NCI-H748 (cell line): ENCODE measurements around the gene ZMIZ1.
"Not testable (repeated sequence)": the region's sequence is repeated elsewhere in the genome, so short reads cannot be mapped to it uniquely, and the experiment has no call there.

ENCODE experiments used
- DNase-seq: peaks from one replicate; lab custom pipeline; 2025; ENCODE audit not compliant: unreplicated experiment; lab: John Stamatoyannopoulos, UW

ZMIZ1 gene

DNA sequence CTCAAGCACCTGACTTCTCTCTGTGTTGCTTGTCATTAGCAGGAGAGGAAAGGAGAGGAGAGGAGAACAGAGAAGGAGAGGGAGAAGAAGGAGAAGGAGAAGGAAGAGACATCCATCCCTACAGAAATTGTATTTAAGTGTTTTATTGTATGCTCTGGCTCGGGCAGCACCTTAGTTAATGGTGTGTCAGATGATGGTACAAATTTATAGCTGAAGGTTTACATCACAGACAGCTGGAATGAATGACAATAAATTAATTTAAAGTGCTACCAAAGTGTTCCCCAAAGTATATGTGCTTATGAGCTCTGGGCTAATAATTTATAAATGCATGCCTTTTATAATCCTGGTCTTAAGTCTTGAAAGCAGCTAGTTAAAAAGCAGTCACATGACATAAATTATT is 38.1 kb upstream of the ZMIZ1 start:
- no peak for DNase-seq

DNA sequence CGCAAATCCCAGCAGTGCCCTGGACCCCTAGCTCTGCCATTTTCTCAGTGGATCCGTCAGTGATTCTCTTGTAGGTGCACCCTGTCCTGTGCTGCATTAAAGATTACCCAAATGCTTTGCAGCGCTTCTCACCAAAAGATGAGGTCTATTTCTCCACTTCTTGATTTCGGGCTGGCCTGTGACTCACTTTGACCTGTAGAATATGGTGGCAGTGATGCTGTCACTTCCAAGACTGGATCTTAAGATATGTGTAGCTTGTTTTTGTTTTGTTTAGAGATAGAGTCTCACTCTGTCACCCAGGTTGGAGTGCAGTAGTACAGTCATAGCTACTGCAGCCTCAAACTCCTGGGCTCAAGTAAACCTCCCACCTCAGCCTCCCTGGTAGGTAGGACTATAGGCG is 37.0 kb upstream of the ZMIZ1 start:
- DNase-seq: no peak

DNA sequence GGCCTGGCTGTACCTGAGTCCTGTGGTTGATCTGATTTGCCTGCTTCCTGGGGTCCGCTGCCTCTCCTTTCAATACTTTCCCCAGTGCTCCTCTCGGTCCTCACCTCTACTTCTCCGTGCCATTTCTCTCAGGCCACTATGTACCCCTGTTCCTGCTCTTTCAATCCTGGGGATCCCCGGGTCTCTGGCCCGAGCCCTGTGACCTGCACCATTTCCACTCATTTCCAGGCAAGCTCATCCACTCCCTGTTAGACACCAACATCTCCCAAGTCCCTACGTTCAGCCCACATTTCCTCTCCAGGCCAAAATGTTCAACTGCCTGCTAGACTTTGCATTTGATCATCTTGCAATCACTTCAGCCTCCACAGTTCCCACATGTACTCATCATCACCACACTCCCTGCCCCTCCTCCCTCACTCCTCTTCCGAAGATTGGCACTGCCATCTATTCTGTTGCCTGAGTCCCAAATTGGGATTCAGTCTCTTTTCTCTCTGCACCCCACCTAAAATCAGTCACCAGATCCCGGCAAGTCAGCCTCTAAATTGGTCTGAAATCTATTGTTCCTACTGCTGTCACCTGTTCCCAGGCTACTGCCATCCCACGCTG is 34.4 kb upstream of the ZMIZ1 start:
- DNase-seq: no peak

DNA sequence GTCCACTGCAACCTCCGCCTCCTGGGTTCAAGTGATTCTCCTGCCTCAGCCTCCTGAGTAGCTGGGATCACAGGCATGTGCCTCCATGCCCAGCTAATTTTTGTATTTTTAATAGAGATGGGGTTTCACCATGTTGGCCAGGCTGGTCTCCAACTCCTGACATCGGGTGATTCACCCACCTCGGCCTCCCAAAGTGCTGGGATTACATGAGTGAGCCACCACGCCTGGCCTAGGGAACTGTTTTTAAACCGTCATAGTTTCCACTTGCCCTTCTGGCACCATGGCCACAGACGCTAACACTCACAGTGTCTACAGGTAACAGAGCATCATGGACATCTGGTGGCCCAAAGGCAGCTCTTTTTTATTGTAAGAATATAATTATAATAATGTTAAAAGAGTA is 32.4 kb upstream of the ZMIZ1 start:
- not testable (repeated sequence) for DNase-seq

DNA sequence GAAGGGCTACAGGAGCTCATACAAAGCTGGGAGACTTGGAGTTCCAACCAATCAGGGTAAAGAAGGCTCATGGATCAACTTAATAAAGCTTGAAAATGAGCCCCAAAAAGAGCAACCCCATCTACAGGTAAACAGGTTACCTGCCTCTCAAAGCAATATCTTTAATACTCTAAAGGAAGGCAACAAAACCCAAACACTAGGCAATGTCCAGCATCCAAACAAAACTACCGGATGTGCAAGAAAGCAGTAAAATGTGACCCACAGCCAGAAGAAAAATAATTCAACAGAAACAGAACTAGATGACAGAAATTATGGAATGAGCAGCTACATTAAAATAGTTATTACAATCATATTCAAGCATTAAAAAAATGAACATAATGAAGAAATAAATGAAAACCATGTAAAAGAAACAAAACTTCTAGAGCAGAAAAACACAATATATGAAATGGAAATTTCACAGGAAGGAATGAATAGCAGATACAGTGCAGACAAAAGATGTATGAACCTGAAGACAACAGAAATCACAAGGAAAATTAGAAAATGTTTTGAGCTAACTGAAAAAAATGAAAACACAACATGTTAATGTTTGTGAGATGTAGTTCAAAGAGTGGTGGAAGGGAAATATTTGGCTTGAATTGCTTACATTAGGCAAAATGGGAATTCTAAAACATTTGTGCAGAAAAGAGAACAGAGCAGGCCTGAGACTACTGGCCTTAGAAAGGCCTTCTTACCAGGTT is 30.5 kb upstream of the ZMIZ1 start:
- DNase-seq: no peak

DNA sequence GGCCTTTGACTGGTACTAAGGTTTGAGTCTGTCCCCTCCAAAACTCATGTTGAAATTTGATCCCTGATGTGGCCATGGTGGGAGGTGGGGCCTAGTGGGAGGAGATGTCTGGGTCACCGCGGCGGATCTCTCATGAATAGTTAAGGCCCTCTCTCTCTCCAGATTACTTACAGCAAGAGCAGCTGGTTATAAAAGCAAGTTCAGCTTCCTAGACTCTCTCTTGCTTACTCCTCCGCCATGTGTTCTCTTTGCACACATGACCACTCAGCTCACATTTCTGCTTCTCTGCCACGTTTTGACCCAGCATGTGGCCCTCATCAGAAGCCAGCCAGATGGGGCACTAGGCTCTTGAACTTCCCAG is 29.9 kb upstream of the ZMIZ1 start:
- peak; percentile 16 for DNase-seq

DNA sequence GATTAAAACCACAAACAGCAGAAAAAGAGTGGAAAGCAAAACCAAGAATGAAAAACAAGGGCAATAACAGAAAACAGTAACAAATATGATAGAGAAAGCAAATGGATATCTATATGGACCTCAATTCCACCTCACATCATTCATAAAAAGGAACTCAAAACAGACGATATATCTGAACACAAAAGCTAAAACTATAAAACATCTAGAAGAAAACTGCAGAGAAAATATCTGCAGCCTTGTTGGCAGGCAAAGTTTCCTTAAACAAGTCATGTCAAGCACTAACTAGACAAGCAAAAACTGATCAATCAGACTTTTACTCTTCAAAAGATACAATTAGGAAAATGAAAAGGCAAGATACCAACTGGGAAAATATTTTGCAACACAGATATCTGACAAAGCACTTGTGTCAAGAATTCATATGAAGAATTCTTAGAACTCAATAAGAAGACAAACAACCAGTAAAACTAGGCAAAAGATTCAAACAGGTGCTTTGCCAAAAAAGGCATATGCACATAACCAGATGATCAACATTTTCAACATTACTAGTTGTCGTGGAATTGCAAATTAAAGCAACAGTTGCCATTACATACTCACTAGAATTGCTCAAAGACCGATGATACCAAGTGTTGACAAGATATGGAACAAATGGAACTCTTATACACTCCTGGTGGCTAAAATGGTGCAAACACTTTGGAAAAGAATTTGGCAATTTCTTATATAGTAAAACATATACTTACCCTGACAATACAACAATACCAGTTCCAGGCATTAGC is 25.9 kb upstream of the ZMIZ1 start:
- DNase-seq: no peak

DNA sequence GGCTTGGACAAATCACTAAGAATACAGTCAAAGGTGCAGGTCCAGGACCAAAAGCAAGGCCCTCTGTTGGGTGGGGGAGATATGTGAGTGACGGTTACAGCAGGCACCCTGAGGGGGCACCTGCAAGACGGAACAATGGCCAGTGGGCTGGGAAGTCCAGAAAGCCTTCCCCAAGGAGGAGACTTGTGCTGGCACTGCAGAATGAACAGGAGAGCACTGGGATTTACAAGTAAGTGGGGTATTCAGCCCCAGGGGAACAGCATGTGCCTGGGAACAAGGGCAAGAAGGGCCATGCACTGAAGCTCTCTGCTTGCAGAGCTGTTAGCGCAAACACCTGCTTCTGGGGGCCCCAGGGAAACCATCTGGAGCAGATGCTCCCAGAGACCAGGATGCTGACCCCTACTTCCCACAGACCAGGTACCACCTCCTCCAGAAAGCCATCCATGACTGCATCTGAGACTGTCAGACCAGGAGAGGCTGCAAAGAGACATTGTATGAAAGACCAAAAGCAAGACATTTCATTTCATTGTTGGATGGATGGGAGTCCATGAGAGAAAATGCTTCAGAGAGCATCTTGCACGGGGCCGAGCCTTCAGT is 24.6 kb upstream of the ZMIZ1 start:
- DNase-seq: no peak

DNA sequence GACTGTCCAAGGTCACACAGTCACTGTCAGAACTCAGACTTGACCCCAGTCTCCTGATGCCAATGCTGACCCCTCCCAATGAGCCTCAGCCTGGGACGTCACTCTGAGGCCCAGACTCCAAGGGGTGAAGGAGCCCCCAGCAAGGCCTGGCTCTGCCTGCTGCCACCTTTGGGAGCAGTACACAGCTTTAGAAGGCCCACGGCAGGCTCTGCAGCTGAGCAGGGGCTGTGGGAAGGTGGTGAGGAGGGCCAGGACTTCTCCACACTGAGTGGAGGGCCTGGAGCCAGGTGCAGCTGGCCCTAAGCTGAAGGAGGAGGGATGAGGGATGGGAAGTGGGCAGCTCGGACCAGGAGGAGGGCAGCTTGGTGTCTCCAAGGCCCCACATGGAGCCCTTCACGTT is 23.9 kb upstream of the ZMIZ1 start:
- no peak for DNase-seq

DNA sequence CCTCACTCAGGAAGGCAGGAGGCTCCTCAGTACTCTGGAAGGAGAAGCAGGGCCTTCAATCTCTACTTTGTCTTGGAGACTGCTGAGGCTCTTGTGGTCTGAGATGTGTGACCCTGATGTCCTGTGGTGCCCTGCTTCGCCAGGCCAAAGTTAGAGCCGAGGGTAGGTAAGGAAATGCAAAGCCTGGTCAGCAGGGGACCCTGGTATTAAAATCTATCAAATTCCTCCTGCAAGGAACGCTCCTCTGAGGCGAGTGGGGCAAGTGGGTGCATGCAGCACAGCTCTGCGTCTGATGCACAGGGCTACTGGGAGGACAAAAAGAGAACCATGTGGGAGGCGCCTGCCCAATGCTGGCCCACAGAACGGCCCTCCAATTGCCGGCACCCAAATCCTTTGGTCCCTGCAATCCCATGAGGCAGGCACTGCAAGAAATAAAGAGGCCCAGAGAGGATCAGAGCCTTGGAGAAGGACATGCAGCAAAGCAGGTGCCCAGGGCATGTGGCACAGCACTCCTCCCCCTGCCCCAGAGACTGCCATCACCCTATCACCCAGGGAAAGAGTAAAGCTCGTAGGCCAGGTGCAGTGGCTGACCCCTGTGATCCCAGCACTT is 23.1 kb upstream of the ZMIZ1 start:
- no peak for DNase-seq

DNA sequence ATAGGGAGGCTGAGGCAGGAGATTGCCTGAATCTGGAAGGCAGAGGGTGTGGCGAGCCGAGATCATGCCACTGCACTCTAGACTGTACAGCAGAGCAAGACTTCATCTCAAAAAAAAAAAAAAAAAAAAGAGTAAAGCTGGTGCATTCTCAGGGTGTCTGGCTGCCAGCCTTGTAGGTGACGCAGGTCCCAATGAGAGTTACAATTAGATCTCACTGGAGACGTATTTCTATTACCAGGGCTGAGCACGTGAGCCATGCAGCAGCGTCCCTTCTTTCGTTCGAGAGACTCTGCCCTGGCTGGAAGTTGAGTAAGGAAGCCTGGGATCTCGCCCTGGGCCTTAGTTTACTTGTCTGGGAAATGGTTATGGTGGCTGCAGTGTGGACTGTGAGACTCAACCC is 22.4 kb upstream of the ZMIZ1 start:
- no peak for DNase-seq

DNA sequence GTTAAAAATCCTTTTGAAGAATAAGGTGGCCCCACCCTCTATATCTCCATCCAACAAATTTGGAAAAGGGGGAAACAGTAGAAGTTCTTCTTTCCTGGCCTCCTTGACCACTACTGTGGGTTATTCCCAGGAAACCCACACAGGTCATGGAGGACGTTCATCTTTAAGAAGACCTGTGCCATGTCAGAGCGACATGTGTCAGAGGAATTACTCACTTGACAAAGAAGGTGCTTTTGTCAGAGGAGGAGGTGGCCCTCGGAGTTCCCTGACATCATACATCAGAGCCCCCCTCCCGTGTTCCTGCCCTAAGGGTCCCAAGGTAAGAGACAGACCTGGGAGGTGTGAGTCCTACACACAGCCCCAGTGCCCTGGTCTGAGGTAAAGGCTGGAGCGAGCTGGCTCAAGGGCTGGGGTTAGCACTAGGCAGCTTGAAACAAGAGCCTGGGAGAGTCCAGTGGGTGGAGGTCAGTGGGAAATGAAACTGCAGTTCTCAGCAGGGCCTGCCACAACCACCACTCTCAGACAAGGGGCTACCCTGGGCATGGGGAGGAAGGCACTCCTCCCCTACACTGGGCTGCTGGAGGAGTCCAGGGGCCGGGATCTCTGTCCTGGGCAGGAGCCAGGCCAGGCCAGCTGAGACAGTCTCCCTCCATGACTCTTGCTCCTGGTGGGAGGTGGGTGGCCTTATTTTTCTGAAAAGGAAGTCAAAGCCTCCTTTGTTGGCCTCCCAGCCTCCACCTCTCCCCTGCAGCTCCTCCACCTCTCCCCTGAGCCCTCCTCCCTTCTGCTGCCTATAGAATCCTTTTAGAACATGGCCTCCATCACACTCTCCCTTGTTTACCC is 21.8 kb upstream of the ZMIZ1 start:
- DNase-seq: no peak

DNA sequence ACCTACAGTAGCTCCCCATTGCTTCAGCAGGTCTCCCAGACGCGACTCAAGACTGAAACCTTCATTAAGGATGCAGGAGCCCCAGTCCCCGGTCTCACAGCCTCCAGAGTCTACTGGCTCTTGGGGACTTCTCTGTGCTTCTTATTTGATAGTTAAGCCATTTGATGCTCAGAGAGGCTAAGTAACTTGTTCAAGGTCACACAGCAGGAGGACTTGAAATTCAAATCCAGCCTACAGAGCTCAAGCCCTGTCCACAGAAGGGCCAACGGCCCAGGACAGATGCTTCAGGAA is 21.2 kb upstream of the ZMIZ1 start:
- no peak for DNase-seq

DNA sequence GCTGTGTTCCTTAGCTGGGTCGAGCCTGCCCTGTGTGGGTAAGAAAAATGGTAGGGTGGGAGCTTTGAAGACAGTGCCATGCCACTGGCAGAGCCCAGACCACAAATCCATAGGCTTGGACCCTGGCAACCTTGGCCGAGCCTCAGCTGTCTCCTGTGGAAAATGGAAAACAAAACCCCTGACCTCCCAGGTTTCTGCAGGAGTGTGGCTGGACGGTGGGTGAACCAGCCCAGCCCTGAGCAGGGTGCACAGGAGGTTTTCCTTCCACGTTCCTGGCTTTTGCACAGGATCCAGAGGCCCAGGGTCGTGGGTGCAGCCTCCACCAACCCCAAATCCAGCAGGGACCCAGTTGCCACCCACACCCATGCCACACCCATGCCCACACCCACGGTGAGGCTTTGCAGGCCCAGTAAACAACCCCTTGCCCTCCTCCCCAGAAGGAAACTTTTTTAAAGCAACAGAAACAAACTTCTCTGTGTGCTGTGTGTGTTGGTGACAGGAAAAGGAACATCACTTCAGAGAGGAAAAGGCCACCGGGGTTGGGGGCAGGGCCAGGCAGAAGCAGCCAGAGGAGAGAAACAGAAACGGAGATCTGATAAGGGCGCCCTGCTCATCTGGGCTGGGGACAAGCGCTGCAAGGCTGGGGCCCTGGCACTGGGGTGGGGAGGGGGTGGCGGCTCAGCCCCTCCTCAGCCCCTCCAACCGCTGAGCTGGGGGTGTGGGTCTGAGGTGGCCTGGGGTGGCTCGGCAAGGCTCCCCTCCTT is 20.7 kb upstream of the ZMIZ1 start:
- DNase-seq: no peak

DNA sequence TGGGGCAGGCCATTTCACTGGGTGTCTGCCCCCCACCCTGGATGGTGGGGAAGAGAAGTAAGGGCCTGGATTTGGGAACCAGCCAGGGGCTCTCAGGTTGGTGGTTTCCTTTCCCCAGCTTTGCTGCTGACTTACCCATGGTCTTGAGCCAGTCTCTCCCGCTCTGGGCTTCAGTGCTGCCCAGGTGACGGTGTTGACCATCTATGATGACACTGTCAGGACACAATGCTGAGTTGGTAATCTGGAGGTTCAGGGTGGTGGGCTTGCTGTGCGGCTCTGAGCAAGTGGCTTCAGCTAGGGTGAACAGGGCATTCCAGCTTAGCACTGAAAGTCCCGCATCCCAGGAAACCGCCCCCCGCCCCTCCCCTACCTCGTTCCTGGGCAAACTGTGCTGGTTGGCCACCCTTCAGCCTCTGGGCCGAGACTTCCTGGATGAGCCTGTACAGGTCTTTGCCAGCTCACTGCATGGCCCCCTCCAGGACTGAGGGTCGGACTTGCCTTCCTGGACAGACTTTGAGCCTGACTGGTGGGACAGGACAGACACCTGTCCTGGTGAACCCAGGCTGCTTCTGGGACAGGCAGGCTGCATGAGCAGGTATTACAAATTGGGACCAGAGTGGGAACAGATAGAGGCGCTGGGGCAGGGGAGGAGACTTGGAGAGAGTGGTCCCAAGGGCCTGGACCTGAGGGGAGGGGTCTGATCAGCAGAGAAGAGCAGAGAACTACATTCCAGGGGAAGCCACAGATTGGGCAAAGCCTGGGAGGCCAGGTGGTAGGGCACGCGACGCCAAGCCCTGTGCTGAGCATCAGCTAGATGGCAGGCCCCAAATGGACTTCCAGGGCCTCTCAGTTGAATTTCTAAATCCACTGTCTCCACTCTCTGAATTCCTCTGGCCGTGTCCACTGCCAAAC is 19.9 kb upstream of the ZMIZ1 start:
- DNase-seq: no peak

DNA sequence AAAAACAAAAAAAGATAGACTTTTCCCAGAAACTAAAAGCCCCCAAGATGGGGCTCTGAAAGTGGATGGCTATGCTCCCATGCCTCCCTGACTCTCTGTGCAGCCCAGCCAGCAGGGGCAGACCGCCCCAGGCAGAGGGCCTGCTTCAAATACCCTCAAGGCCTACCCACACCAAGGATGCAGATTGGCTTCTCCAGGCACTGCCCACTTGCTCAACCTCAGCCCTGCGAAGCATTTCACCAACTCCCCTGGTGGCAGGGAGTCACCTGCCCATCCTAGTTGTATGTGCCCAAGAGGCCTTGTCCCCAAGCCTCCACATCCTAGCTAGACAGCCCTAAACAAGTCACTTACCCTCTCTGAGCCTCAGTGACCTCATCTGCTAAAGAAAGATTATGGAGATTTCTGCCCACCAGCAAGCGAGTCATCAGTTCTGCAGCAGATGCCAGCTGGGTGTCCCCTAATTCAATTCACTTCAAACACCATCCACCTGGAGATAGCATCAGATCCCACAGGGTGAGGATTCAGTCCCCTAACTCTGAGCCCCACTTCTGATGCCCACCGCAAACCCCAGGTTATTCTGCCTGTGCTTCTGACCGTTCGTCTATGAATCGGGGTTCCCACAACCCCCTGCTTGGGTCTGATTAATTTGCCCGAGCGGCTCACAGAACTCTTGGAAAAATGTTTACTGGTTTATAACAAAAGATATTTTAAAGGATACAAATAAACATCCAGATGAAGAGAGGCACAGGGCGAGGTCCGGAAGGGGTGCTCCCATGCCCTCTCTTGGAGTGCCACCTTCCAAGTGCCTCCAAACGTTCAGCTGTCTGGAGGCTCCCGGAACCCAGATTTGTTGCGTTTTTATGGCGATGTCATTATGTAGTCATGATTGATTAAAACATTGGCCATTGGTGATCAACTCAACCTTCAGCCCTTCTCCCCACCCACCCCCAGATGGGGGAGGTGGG is 18.6 kb upstream of the ZMIZ1 start:
- DNase-seq: no peak

DNA sequence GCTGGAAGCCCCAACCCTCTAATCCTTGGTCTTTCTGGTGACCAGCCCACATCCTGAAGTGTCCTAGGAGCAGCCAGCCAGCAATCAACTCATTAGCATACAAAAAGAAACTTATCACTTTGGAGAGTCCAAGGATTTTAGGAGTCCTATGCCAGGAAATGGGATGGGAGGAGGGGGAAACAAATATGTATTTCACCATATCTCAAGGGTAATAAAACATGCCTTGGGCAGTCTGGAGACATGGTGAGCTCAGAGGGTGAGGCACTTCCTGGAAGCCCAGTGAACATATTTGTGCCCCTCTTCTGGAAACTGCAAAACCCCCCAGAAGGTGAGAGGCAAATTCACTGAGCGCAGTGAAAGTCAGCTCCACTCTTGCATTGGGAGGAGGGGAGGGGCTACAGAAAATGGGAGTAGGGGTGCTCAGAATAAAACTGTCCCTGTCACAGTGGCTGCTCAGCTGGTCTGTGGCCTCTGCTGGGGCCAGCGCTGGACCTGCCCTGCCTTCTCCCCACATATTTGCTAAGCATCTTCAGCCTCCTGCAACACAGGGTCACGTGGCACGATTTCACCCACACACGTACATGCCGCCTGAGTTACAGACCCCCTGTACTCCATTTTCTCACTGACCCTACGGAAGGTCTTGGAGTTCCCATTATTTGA is 17.7 kb upstream of the ZMIZ1 start:
- no peak for DNase-seq
